ENCODE results near the gene SLC6A9. TPM values are rescaled to one million over a fixed set of nuclear protein-coding genes. Genes with fewer than 3 reads are reported as not detected.

Gene SLC6A9
- total RNA-seq, 2 experiments from 2014 or later, result 12.5 to 13.4 TPM

DNA sequence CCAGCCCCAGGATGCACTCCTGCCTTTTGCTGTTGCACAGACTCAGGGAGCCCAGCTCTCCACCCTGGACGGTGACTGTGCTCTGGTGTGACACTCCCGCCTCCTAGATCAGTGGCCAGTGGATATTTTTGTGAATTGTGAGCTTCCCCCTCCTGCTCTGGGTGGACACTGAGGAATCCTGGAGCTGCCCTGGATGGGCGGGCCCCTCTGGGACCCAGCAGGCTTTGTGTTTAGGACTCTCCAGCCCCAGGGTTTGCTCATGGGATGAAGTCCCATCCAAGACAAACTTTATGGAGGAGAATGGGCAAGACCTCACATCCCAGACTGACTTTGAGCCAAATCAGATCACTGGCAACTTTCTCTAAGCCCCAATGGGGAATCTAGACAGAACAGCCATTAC is 16.1 kb downstream of the SLC6A9 start:
- ATAC-seq (no peak), DNase-seq (no peak)
- no peaks in the 10 kb centered on the region for H3K9me3 Mint-ChIP-seq (ENCODE audit: low read depth)
- no peak overlapping the region for H3K4me3 Mint-ChIP-seq
- H3K27me3 Mint-ChIP-seq, result no peaks in the 10 kb centered on the region
- no peak overlapping the region for H3K27ac Mint-ChIP-seq
- peaks cover 9% of the 10 kb centered on the region for H3K4me1 Mint-ChIP-seq
- CTCF ChIA-PET, result interaction anchor here (1.1 to 1.2 kb wide), 2 partner anchors 9 to 14 kb away, joined by 3 to 6 read pairs; no protein-coding TSS in a partner anchor
- POLR2A ChIA-PET, result no interaction called here
- intact Hi-C loops (cut with DNase I, micrococcal nuclease), result no loop called here
- H3K36me3 Mint-ChIP-seq (ENCODE audit: low read depth), result no peaks in the 10 kb centered on the region

- ChIA-PET POLR2A (interaction anchor here (0.9 kb wide), 1 partner anchor 22 kb away, joined by 3 read pairs; no protein-coding TSS in a partner anchor), CTCF (interaction anchor here (1.1 to 1.2 kb wide), 2 partner anchors 8 to 15 kb away, joined by 3 to 6 read pairs; no protein-coding TSS in a partner anchor)
- DNase-seq (no peak), ATAC-seq (no peak)
- no peaks in the 10 kb centered on the region for H3K9me3 Mint-ChIP-seq (ENCODE audit: low read depth)
- no peak overlapping the region for H3K27ac Mint-ChIP-seq
- intact Hi-C loops (cut with DNase I, micrococcal nuclease), result no loop called here
- H3K4me1 Mint-ChIP-seq, result peaks cover 9% of the 10 kb centered on the region
- no peaks in the 10 kb centered on the region for H3K27me3 Mint-ChIP-seq
- H3K36me3 Mint-ChIP-seq (ENCODE audit: low read depth), result peaks cover 3% of the 10 kb centered on the region
- no peak overlapping the region for H3K4me3 Mint-ChIP-seq
Observed at GRCh38 chr1:44014365-44015104, 16.7 kb downstream of the SLC6A9 start.

DNA sequence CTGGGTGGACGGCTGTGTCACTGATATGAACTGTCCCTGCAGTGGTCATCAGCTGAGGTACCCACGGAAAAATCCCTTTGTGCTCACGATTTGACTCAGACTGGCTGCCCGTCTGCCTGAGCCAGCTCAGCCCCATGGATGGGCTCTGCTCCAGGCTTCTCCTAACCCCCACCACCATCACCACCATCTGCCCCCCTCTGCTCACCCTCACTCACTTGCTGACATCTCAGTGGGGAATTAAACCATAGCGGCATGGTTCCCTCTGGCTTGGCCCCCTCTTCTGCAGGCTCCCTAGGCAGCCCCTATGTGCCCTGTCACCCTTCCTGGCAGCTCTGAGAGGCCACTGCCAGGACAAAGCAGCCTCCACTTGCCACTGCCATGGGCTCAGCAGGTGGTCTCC is 17.3 kb downstream of the SLC6A9 start:
- peaks cover 3% of the 10 kb centered on the region for H3K36me3 Mint-ChIP-seq (ENCODE audit: low read depth)
- intact Hi-C loops (cut with DNase I, micrococcal nuclease), result no loop called here
- ChIA-PET CTCF (interaction anchor here (0.7 to 1.2 kb wide), 2 partner anchors 15 to 16 kb away, joined by 3 to 4 read pairs; no protein-coding TSS in a partner anchor), POLR2A (interaction anchor here (0.9 kb wide), 1 partner anchor 21 kb away, joined by 3 read pairs; no protein-coding TSS in a partner anchor)
- ATAC-seq, result no peak
- H3K4me1 Mint-ChIP-seq, result peaks cover 9% of the 10 kb centered on the region
- no peak overlapping the region for H3K27ac Mint-ChIP-seq
- H3K27me3 Mint-ChIP-seq, result no peaks in the 10 kb centered on the region
- no peak for DNase-seq
- H3K4me3 Mint-ChIP-seq, result no peak overlapping the region
- H3K9me3 Mint-ChIP-seq (ENCODE audit: low read depth), result no peaks in the 10 kb centered on the region

- DNase-seq, result no peak
- POLR2A ChIA-PET, result no interaction called here
- H3K4me3 Mint-ChIP-seq, result no peak overlapping the region
- no peaks in the 10 kb centered on the region for H3K9me3 Mint-ChIP-seq (ENCODE audit: low read depth)
- peaks cover 3% of the 10 kb centered on the region for H3K36me3 Mint-ChIP-seq (ENCODE audit: low read depth)
- H3K27ac Mint-ChIP-seq, result no peak overlapping the region
- H3K27me3 Mint-ChIP-seq, result no peaks in the 10 kb centered on the region
- peaks cover 9% of the 10 kb centered on the region for H3K4me1 Mint-ChIP-seq
- ATAC-seq, result peak; percentile 33
- intact Hi-C loops (cut with DNase I, micrococcal nuclease), result no loop called here
- CTCF ChIA-PET, result interaction anchor here (0.6 to 1.1 kb wide), 3 partner anchors 14 to 234 kb away, joined by 3 to 4 read pairs (median 3); no protein-coding TSS in a partner anchor
Observed at GRCh38 chr1:44012941-44013609, 18.2 kb downstream of the SLC6A9 start.

- Mint-ChIP-seq H3K4me1 (peaks cover 9% of the 10 kb centered on the region), H3K27me3 (no peaks in the 10 kb centered on the region), H3K27ac (no peak overlapping the region), H3K4me3 (no peak overlapping the region), H3K36me3 (ENCODE audit: low read depth) (peaks cover 3% of the 10 kb centered on the region), H3K9me3 (ENCODE audit: low read depth) (no peaks in the 10 kb centered on the region)
- ChIA-PET CTCF (interaction anchor here (0.6 to 1.1 kb wide), 2 partner anchors 23 to 234 kb away, joined by 3 read pairs; no protein-coding TSS in a partner anchor), POLR2A (no interaction called here)
- ATAC-seq (no peak), DNase-seq (no peak)
- intact Hi-C loops (cut with DNase I, micrococcal nuclease), result no loop called here
Observed at GRCh38 chr1:44012404-44012803, 18.9 kb downstream of the SLC6A9 start.

- no peak for DNase-seq
- Mint-ChIP-seq H3K9me3 (ENCODE audit: low read depth) (no peaks in the 10 kb centered on the region), H3K4me1 (peaks cover 9% of the 10 kb centered on the region), H3K4me3 (no peak overlapping the region), H3K27ac (no peak overlapping the region), H3K36me3 (ENCODE audit: low read depth) (peaks cover 3% of the 10 kb centered on the region), H3K27me3 (no peaks in the 10 kb centered on the region)
- ATAC-seq, result no peak
- ChIA-PET POLR2A (no interaction called here), CTCF (no interaction called here)
- intact Hi-C loops (cut with DNase I, micrococcal nuclease), result no loop called here
Observed at GRCh38 chr1:44010935-44011471, 20.3 kb downstream of the SLC6A9 start.

- DNase-seq (no peak), ATAC-seq (no peak)
- Mint-ChIP-seq H3K27ac (no peak overlapping the region), H3K4me1 (peaks cover 4% of the 10 kb centered on the region), H3K36me3 (ENCODE audit: low read depth) (peaks cover 5% of the 10 kb centered on the region), H3K4me3 (no peak overlapping the region), H3K27me3 (no peaks in the 10 kb centered on the region), H3K9me3 (ENCODE audit: low read depth) (no peaks in the 10 kb centered on the region)
- POLR2A ChIA-PET, result no interaction called here
- CTCF ChIA-PET, result no interaction called here
- intact Hi-C loops (cut with DNase I, micrococcal nuclease), result no loop called here
Observed at GRCh38 chr1:44008259-44008658, 23.0 kb downstream of the SLC6A9 start.

GRCh38 chr1:44002606-44003157 is 28.6 kb downstream of the SLC6A9 start:
- Mint-ChIP-seq H3K27ac (no peak overlapping the region), H3K27me3 (no peaks in the 10 kb centered on the region), H3K4me3 (no peak overlapping the region), H3K4me1 (no peaks in the 10 kb centered on the region), H3K36me3 (ENCODE audit: low read depth) (peaks cover 12% of the 10 kb centered on the region), H3K9me3 (ENCODE audit: low read depth) (no peaks in the 10 kb centered on the region)
- POLR2A ChIA-PET, result no interaction called here
- CTCF ChIA-PET, result interaction anchor here (1.0 to 1.2 kb wide), 3 partner anchors 26 to 45 kb away, joined by 3 to 6 read pairs (median 4); no protein-coding TSS in a partner anchor
- ATAC-seq (no peak), DNase-seq (no peak)
- intact Hi-C loops (cut with DNase I, micrococcal nuclease), result no loop called here

DNA sequence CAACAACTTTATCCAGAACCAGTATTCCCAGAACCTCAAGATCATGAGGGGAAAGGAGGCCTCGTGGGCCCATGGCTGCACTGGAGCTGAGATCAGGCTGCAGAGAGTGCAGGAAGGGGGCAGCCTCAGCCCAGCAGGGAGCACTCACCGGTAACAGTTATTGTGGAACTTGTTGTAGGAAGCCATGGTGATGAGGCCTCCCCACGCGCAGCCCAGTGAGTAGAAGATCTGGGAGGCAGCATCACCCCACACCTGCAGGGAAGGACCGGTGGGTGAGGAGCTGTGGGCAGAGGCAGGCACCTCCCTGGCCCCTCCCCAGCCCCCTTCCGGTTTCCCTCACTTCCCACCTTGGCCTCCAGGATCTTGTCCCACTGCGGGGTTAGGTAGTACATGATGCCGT is 29.1 kb downstream of the SLC6A9 start:
- peaks cover 12% of the 10 kb centered on the region for H3K36me3 Mint-ChIP-seq (ENCODE audit: low read depth)
- CTCF ChIA-PET, result interaction anchor here (0.7 to 1.0 kb wide), 2 partner anchors 34 to 68 kb away, joined by 3 read pairs; no protein-coding TSS in a partner anchor
- intact Hi-C loops (cut with DNase I, micrococcal nuclease), result no loop called here
- H3K9me3 Mint-ChIP-seq (ENCODE audit: low read depth), result no peaks in the 10 kb centered on the region
- no peak for ATAC-seq
- no peak overlapping the region for H3K4me3 Mint-ChIP-seq
- H3K27me3 Mint-ChIP-seq, result no peaks in the 10 kb centered on the region
- no peak overlapping the region for H3K27ac Mint-ChIP-seq
- POLR2A ChIA-PET, result no interaction called here
- no peak for DNase-seq
- H3K4me1 Mint-ChIP-seq, result no peaks in the 10 kb centered on the region

DNA sequence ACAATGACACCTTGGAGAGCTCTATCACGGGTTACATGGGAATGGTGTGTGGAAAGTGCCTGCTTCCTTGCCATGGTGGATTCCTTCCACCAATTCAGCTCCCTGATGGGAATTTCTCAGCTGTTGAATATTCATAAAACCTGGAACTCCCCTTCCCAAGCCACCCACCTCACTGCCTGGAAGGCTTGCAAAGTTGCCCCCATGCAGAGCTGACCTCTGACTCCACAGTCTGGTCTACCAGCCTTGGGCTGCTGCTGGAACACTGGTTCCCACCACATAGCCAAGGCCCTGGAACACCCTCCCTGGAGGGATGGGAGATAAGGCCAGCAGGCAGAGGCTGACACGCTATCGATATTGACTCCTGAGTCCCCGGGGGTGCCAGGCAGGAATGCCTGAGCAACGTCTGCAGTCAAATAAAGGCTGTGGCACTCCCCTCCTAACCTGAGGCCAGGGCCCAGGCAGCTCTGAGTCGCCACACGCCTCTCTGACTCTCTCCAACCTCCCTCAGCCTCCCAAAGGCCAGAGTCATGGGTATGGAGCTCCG is 31.1 kb downstream of the SLC6A9 start:
- H3K36me3 Mint-ChIP-seq (ENCODE audit: low read depth), result peaks cover 10% of the 10 kb centered on the region
- no peak overlapping the region for H3K27ac Mint-ChIP-seq
- H3K27me3 Mint-ChIP-seq, result no peaks in the 10 kb centered on the region
- no peaks in the 10 kb centered on the region for H3K4me1 Mint-ChIP-seq
- H3K4me3 Mint-ChIP-seq, result no peak overlapping the region
- intact Hi-C loops (cut with DNase I, micrococcal nuclease), result no loop called here
- ChIA-PET CTCF (interaction anchor here (0.6 to 1.2 kb wide), 3 partner anchors 11 to 48 kb away, joined by 3 to 4 read pairs (median 3); no protein-coding TSS in a partner anchor), POLR2A (no interaction called here)
- no peaks in the 10 kb centered on the region for H3K9me3 Mint-ChIP-seq (ENCODE audit: low read depth)
- ATAC-seq (no peak), DNase-seq (no peak)

DNA sequence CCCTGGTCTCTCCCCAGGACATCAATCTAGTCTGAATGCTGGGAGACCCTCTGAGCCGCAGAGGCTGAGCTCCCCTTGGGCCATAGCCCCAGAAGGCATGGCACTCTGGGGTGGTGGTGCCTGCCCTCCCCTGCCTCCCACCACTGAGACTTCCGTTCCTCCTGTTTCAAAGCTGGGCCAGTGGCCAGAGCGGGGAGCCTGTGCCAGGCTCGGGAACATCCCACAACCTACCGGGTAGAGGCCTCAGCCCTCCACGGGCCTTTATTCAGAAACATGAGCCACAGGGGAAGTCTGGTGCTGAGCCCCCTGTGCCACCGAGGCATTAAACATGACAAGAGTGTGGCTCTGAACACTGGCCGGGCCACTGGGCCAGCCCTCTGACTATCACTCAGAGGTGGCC is 31.8 kb downstream of the SLC6A9 start:
- Mint-ChIP-seq H3K36me3 (ENCODE audit: low read depth) (peaks cover 10% of the 10 kb centered on the region), H3K4me3 (no peak overlapping the region), H3K27me3 (no peaks in the 10 kb centered on the region), H3K9me3 (ENCODE audit: low read depth) (no peaks in the 10 kb centered on the region), H3K27ac (no peak overlapping the region), H3K4me1 (no peaks in the 10 kb centered on the region)
- intact Hi-C loops (cut with DNase I, micrococcal nuclease), result no loop called here
- no peak for DNase-seq
- ChIA-PET CTCF (interaction anchor here (0.6 to 1.2 kb wide), 2 partner anchors 12 to 58 kb away, joined by 3 read pairs; no protein-coding TSS in a partner anchor), POLR2A (no interaction called here)
- ATAC-seq, result no peak
